Measurements from ENCODE around the gene DPP8.

DNA sequence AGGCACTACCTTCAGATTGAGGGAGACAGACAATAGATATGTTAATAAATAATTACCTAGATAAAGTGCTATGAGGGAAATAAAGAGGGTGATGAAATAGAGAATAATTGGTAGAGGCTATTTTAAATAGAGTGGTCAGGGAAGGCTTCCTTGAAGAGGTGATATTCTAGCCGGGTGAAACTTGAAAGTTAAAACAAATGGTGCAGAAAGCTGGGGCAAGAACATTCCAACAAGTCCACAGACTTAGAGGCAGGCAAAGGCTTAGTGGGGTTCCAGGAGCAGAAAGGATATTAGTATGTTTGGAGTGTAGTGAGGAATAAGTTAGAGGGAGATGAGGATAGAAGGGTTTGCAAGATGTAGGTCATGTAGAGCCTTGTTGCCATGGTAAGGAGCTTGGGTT is 22.8 kb upstream of the DPP8 start:
- no peak for TF ChIP-seq CTCF (IDR thresholded peaks at IDR 0.05; ENCODE audit: low read depth, low read length, missing input control)
- no peak for TF ChIP-seq REST (IDR thresholded peaks at IDR 0.05)
- no peak for TF ChIP-seq RAD21 (IDR thresholded peaks at IDR 0.05)
- no peak for TF ChIP-seq MAX (IDR thresholded peaks at IDR 0.05)
- no peak for TF ChIP-seq JUND (IDR thresholded peaks at IDR 0.05)
- TF ChIP-seq TAF1 (conservative IDR thresholded peaks at IDR 0.05) = no peak
- TF ChIP-seq RXRA (IDR thresholded peaks at IDR 0.05) = no peak
- TF ChIP-seq GABPA (IDR thresholded peaks at IDR 0.05 in 1 of 2, conservative IDR thresholded peaks at IDR 0.05 in 1 of 2) = no peak
- TF ChIP-seq YY1 (IDR thresholded peaks at IDR 0.05) = no peak

All from liver (tissue), 3 donors.